SK-N-SH (cell line): ENCODE measurements around the gene SLC26A1.

Experiments used
- POLR2AphosphoS5 ChIP-seq: IDR thresholded peaks from 2 replicates; pipeline ENCODE4 v1.6.1; 2012; ENCODE audit warnings: low read depth, low read length
- TF ChIP-seq, protein P1 (sequence below): fragments of 200-600 bp; sonication (generic); IDR thresholded peaks from 2 replicates; pipeline ENCODE4 v1.6.1; 2017; ENCODE audit warnings: antibody characterized with exemption, mild to moderate bottlenecking, moderate library complexity
- TF ChIP-seq, protein P2 (sequence below): fragments of 150-350 bp; IDR thresholded peaks from 2 replicates; pipeline ENCODE4 v1.6.1; 2016; ENCODE audit warnings: mild to moderate bottlenecking, low read depth, low read length

GRCh38 chr4:985123-985830, 7.9 kb downstream of the SLC26A1 start:
- no peak for TF ChIP-seq POLR2AphosphoS5
- TF ChIP-seq, protein P1, sequence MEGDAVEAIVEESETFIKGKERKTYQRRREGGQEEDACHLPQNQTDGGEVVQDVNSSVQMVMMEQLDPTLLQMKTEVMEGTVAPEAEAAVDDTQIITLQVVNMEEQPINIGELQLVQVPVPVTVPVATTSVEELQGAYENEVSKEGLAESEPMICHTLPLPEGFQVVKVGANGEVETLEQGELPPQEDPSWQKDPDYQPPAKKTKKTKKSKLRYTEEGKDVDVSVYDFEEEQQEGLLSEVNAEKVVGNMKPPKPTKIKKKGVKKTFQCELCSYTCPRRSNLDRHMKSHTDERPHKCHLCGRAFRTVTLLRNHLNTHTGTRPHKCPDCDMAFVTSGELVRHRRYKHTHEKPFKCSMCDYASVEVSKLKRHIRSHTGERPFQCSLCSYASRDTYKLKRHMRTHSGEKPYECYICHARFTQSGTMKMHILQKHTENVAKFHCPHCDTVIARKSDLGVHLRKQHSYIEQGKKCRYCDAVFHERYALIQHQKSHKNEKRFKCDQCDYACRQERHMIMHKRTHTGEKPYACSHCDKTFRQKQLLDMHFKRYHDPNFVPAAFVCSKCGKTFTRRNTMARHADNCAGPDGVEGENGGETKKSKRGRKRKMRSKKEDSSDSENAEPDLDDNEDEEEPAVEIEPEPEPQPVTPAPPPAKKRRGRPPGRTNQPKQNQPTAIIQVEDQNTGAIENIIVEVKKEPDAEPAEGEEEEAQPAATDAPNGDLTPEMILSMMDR = no peak
- TF ChIP-seq, protein P2, sequence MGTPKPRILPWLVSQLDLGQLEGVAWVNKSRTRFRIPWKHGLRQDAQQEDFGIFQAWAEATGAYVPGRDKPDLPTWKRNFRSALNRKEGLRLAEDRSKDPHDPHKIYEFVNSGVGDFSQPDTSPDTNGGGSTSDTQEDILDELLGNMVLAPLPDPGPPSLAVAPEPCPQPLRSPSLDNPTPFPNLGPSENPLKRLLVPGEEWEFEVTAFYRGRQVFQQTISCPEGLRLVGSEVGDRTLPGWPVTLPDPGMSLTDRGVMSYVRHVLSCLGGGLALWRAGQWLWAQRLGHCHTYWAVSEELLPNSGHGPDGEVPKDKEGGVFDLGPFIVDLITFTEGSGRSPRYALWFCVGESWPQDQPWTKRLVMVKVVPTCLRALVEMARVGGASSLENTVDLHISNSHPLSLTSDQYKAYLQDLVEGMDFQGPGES = no peak
